Measurements from ENCODE around the gene HRAS.

The HRAS gene

DNA sequence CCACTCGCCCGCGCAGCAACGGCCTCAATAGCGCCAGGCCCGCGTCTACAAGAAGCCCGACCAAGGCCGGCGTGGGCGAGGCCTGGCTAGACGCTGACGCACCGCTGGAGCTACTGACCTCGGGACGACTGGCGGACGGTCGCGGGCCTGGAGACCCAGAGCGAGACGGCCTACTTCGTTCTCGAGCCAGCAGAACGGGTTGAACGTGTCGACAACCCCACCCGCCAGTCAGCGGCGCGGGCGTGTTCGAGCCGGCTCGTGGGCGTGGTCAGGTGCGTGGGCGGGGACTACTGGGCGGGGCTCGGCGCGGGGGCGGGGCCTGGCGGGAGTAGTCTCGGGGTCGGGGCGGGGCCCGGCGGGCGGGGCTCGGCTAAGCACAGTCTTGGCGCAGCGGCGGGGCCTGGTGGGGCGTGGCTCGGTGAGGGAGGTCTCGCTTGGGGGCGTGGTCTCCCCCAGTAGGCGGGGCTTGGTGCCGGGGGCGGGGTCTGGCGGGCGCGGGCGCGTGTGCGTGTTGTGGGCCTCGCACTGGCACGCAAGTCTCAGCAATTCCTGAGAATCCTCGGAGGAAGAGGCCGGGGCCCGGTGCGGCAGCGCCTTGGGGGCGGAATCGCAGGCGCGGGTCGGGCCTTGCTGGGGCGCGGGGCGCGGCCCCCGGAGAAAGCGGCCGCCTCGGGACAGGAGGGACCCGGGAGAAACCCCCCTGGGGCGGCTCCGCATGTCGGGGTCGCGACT lies 28.2 kb downstream of the HRAS start, which contains the start of gene RNH1:
Gene RNH1, minus strand, starts transcription at position 248 of the 732 bp plus-strand sequence. CDS start 5,080 bp downstream, outside the sequence.
- DNase-seq = peak; percentile 79

DNA sequence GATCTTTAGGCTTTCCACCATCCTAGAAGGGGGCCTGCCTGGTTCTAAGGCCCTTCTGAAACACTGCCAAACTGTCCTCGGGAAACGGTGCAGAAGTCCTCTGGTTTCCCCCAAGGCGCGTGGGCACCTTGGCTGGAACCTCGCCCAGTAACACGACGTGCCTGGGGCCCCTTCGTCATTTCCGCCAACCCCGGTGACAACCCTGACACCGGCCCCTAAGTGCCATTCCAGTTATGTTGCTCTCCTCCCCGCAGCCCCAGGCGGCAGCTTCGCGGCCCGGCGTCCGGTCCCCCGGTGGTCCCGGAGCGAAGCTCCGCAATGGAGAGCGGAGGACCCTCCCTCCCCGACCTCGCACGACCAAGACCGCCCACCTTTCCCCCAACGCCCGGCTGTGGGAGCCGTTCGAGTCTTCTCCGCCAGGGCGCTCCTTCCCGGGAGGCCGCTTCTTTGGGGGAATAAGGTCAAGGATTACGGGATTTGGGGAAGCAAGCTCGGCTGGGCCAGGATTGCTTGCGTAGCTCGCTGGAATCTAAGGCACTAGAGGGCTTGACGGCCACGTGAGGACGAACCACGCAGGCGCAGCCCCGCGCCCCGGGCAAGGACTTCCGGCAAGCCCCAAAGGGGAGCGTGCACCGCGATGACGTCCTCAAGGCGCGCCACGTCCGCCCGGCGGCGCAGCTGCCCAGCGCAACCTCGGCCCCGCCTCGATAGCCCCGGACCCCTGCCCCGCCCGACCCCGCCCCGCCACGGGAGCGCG lies 29.0 kb downstream of the HRAS start:
- DNase-seq = peak; percentile 93

DNA sequence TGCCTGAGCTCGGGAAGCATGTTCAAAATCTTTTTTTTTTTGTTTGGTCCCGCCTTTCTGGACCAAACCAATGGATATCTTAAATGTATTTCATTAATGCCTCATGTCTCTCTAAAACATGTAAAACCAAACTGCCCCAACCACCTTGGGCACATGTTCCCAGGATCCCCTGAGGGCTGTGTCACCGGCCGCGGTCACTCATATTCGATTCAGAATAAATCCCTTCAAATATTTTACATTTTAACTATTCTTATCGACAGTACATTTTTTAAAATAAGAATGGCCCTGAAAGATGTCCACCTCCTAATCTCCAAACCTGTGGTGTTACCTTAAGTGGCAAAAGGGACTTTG lies 30.4 kb downstream of the HRAS start:
- DNase-seq = no peak

DNA sequence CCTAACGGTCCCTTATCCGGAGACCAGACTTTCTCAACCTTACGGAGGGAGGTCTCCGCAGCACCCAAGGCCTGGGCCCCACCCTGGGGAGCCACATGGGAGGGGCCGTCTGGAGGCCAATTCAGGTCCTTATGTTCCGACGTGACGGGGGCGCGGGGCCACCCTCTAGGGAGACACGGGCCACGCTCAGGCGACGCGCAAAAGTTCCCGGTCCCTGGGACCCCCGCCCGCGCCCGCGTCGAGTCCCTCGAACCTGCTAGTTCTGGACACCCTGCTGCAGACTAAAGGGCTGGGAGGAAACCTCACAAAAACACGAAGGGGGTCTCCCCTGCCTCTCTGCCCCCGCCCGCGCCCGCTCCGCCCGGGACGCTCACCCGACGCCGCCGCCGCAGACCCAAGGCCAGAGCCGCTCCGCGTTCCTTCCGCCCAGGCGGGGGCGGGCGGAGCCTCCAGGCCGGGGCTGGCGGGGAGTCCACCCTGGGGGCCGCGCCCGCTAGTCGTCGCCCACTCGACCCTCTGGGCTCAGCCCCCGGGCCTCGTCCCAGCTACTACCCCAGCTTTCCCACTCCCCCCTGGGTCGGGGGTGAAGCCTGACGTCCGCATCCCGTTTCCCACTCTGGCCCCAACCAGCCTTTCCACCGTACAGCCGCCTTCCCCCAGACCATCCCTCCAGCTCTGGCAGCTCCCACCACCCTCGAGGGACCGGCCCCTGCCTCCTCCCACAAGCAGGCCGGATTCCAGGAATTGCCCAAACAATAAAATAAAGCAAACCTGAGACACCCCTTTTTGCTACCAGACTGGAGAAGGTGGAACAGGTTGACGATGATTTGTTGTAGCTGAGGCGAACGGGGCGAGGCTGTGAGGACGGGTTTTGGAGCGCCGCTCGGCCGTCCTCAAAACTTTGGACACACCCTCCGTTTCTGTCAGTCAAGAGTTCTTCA lies 31.1 kb downstream of the HRAS start:
- DNase-seq = no peak

DNA sequence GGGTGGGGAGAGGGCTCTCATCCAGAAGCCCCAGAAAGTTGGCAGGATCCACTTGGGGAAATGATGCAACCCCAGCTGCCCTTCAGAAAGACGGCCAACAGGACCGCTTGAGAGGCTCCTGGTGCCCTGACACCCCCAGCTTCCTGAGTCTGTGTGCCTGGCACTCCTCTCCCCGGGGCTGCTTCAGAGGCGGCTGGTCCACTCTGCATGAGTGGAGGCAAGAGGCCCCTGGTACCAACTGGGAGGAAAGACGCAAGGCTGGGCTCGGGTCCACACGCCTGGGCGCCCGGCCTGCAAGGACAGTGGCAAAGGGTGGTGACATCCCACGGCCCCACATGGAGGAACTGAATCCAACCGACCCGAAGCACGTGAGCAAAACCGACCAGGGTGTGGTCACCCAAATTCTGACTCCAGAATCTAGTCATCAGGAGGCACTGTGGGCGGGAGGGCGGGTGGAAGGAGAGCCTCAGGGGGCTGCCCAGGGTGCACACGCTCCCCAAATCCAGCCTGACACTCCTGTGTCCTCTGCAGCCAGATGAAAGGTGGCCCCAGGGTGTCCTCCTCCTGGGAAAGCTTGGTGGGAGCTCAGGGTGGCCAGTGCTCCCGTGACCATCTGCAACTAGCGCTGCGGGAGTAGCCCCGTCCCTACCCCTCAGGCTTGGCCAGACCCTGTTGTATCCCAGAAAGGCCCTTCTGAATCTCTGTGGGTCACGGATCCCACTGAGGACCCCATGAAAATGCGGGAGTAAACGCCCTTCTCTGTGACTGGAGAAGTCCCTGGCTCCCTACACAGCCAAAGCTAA lies 32.0 kb downstream of the HRAS start:
- no peak for DNase-seq

DNA sequence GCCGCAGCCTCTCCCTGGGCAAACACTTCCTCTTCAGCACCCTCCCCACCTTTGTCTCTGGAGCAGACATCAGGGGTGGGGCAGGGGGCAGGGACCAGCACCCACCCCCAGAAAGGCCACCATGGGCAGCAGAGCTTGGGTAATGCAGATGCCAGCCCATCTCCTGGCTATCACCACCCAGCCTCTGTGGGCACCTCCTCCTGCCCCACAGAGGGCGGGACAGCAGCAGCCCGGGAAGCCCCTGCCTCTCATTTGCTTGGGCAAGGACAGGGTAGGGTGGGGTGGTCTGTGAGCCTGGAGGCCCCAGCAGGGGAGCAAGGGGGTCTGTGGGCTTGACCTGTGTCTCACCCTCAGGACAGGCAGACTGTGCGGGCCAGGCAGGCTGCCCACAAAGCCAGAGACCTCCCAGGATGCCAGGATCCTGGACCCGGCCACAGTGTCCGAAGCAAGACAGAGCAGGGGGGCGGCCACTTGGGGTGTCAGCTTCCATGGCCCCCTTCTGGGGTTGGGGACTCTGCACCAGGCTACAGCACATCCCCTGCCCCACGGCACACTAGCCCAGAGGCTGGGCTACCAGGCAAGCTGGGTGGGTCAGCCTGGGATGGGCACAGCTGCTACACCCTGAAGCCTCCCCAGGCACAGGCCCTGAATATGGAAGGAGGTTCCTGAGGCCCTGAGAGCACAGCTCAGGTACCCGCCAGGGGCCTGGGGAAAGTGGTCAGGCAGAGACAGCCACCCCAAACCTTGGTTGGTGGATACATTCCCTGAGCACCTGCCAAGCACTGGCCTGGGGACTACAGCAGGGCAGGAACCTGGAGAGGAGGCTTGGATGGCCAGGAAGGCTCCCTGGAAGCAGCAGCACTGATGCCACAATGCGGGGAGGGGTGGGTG lies 32.8 kb downstream of the HRAS start:
- DNase-seq = no peak

DNA sequence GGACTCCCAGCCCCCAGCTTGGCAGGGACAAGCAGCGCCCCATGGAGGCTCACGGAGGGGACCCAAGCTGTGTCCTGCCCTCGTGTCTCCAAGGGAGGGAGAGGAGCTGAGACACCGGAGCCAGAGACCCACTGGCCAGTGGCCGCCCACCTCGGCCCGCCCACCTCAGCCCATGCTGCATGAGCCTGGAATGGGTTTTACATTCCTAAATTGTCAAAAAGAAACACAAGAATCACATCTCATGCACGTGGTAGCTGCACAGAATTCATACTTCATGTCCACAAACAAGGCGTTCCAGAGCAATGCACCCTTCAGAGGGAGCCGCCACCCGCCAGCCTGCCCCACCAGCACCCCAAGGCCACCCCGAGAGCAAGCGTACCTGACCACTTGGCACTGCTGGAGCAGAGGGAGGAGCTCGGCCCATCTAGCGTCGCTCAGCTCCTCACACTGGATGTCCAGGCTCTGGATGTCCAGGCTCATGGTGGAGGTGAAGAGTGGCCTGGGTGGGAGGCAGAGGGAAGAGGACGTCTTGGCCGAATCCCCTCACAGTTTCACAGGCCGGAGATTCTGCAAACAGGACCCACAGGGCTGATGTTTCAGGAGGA lies 33.6 kb downstream of the HRAS start:
- DNase-seq = no peak

DNA sequence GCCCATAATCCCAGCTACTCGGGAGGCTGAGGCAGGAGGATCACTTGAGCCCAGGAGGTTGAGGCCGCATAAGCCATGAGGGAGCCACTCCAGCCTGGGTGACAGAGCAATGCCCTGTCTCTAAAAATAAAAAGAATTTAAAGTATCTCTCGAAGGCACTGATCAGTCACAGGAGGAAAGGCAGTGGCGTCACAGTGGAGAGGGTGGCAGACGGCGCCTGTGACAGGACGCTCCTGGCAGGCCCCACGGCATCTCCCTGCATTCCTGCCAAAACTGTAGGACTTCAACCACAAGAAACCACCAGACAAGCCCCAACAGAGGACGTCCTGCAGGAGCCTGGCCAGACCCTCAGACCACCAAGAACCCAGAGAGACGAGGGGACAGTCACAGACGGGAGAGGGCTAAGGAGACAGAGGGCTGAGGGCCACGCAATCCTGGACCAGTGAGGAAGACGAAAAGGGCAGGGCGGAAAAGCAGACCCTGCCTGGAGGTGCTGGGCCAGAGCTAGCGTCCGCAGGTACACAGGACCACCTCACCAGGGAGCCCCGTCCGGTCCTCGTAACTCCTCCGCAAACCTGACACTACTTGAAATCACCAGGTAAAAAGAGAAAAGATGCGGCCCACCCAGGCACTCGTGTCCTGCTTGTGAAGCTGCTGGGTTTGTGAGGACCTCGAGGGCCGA lies 34.2 kb downstream of the HRAS start:
- no peak for DNase-seq

DNA sequence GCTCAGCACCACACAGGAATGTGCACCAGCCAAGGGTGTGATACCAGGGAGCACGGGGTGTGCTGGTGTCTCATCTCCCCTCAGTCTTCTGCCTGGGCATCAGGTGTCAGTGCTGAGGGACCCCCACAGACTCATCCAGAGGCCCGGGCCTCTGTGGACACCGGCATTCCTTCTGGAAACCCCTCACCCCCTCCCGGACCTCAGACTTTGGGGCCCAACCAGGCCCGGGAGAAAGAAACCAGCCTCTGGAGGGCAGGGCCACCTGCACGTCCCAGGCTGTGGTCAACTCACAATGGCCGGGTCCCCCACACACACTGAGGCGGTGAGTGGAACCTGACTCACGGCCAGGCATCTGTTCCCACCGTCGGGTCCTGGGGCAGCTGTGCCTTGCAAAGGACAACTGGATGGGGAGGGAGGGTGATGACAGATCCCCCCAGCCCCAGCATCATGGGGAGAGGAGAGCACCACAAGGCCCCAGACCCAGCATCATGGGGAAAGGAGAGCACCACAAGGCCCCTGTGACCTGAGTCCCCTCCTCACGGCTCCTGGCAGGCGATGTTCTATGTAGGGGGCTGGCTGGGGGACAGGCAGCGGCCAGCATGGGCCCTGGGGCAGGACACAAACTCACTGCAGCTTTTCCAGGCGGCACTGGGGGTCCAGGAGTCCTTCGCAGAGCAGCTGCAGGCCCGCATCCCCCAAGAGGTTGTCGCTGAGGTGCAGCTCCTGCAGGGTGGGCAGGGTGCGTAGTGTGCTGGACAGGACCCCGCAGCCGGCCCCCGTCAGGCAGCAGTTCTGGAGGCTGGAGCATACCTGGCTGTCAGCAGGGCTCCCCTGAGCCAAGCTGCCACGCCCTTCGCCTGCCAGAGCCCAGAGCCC lies 35.9 kb downstream of the HRAS start:
- DNase-seq = no peak

DNA sequence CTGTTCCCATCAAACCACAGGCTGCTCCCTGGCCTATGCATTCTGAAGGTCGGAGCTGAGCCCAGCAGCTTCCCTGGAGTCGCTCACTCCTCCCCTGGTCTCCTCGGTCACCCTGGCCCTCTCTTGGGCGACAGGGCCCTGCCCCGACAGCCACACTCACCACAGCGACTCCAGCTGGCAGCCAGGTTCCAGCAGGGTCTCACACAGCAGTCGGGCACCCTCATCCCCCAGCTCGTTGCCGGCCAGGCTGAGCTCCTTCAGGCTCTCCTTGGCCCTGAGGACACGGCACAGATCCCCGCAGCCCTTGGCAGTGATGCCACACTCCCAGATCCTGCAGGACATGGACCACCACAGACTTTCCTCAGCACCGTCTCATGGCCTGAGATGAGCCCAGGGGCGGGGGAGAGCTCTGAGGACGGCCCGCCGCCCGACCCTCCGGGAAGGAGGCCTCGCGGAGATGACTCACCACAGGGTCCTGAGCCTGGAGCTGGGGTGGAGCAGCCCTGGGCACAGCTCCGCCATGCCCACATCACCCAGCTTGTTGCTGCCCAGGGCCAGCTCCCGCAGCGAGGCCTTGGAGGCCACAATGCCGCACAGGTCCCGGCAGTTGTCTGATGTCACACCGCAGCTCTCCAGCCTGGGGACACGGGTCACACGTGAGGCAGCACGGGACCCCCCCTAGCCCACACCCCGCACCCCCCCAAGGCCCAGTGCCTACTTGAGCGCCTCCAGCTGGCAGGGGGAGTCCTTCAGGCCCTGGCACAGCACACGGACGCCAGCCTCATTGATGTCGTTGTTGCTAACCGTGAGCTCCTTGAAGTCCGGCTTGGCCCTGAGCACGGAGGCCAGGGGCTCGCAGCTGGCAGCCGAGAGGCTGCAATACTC lies 36.8 kb downstream of the HRAS start:
- DNase-seq = no peak

DNA sequence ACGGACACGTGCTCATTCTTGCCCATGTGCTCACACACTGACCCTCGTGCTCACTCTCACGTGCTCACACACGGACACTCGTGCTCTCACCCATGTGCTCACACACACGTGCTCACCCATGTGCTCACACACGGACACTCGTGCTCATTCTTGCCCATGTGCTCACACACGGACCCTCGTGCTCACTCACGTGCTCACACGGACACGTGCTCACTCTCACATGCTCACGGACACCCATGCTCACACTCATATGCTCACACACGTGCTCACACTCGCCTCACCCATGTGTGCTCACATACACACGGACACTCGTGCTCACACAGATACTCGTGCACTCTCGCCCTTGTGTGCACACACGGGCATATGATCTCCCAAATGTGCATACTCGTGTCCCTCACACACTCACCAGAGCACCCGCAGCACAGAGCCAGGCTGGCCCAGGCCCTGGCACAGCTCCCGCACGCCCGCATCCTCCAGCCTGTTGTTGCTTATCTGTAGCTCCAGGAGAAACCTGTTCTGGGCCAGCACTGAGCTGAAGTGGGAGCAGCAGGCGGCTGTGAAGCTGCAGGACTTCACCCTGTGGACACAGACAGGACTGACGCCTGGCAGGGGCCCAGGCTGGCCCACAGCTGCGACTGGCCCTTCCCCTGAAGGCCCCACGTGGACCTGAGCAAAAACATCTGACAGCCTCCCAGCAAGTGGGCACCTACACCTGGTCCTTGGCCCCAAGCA lies 37.6 kb downstream of the HRAS start:
- no peak for DNase-seq

DNA sequence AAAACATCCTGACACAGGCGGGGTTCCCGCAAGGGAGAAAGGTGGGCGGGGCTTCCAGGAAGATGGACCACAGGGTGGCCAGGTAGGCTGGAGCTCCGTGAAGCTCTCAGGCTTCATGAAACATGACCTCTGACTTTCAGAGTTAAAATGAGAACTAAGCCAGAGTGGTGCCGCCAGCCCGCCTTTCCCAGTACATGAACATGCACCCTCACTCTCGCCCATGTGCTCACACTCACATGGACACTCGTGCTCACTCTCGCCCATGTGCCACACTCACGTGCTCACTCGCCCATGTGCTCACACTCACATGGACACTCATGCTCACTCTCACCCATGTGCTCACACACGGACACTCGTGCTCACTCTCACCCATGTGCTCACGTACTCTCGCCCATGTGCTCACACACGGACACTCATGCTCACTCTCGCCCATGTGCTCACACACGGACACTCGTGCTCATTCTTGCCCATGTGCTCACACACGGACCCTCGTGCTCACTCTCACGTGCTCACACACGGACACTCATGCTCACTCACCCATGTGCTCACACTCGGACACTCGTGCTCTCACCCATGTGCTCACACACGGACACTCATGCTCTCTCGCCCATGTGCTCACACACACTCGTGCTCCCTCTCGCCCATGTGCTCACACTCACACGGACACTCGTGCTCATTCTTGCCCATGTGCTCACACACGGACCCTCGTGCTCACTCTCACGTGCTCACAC lies 38.4 kb downstream of the HRAS start:
- no peak for DNase-seq

DNA sequence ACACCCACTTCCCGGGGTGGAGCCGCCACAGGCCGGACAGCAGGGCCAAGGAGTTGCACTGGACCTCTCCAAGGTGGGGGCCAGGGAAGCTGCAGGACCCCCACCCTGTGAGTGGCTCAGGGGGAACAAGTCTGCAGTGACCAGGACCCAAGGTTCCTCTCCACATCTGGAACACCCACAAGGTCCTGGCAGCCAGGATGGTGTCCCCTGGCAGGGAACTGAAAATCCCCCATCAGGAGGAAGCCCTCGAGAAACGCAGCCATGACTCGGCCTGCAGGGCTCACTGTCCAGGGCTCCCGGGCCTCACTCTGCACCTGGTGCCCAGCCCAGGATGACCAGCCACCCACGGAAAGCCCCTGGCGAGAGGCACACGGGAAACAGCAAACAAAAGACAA lies 39.8 kb downstream of the HRAS start:
- no peak for DNase-seq

DNA sequence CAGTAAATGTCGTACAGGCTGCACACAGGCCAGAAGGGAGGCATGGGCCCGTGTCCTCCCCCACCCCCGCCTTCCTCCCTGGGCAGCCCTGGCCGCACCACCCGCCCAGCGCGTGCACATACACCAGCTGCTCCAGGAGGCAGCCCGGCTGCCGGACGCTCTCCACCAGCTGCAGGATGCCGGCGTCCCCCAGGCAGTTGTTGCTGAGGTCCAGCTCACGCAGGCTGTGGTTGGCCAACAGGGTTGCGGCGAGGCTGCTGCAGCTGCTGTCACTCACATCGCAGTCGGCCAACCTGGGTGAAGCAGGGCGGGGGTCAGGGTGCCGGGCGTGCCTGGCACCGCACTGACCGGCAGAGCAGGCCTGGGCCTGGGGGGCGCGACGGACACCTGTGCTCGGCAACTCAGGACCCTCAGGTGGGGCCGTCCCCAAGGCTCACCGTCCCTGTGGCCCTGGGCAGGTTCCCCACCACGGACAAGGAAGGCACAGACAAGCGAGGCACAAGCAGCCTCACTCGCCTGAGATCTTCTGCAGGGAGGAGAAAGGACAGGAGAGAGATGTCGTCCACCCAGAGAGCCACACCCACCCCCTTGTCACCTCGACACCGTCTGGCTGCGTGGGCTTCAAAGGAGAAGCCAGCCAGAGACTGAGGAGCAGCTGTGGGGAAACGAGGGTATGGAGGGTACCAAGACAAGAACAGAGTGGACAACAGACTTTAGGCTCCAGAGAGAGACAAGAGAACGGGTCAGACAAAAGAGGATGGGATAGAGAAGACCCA lies 40.4 kb downstream of the HRAS start:
- no peak for DNase-seq

DNA sequence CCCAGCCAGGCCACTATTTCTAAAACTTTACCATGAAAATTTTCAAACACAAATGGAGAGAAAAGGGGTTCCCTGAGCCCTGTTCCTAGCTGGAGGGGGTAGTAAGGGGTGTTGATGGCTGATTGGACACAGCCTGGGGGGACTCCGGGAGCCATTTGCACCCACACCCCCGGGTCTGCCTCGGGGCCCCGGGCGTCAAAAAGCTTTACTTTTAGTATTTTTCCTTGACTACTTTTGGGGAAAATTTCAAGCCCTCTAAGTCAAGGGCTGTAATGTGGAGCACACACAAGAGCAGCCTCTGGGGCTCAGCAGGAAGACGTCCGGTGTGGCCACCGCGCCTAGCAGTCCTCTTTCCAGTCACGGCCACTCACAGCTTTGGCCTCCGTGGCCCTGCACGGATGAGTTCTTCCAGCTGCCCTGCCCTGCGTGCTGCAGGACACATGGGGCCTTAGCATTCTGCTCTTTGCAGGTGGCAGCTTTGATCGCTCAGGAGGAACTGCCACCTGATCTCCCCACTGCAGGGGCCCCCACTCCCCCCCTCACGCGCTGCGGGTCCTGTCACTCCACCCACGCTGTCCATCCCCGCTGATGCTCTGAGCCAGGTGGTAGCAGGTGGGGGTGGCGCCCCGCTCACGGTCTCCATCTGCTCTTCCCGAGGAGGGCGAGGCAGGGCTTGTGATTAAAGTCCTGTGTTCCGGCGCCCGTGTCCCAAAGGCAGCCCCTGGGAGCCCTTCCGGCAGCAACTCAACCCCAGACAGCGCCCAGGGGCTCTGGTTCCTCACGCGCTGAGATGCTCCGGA lies 42.7 kb downstream of the HRAS start:
- DNase-seq = no peak

All from NCI-H2107 (cell line).